CD4-positive, alpha-beta T cell treated with Interleukin-2 at 100 ng/mL for 4 hours (primary cell): ENCODE measurements around the gene TMEM158.

Source experiments
- DNase-seq: peaks from one replicate; pipeline ENCODE4 v3.0.0-alpha.2; 2020; ENCODE audit warnings: low spot score

TMEM158 gene

GRCh38 chr3:45199837-45200648 lies 26.0 kb downstream of the TMEM158 start:
- no peak for DNase-seq

GRCh38 chr3:45198264-45199260 lies 27.5 kb downstream of the TMEM158 start:
- DNase-seq, result no peak

GRCh38 chr3:45194791-45195190 lies 31.3 kb downstream of the TMEM158 start:
- no peak for DNase-seq

- no peak for DNase-seq
These were observed 34.1 kb downstream of the TMEM158 start for GRCh38 chr3:45191924-45192417.

GRCh38 chr3:45191424-45191823 lies 34.7 kb downstream of the TMEM158 start:
- no peak for DNase-seq

- DNase-seq, result no peak
These were observed 37.1 kb downstream of the TMEM158 start for GRCh38 chr3:45188719-45189659.

- no peak for DNase-seq
These were observed 38.4 kb downstream of the TMEM158 start for GRCh38 chr3:45187694-45188141.

GRCh38 chr3:45186871-45187270 lies 39.2 kb downstream of the TMEM158 start:
- no peak for DNase-seq

GRCh38 chr3:45185461-45185860 lies 40.6 kb downstream of the TMEM158 start:
- no peak for DNase-seq

GRCh38 chr3:45185052-45185451 lies 41.0 kb downstream of the TMEM158 start:
- DNase-seq, result no peak

- no peak for DNase-seq
These were observed 42.2 kb downstream of the TMEM158 start for GRCh38 chr3:45183872-45184262.

- no peak for DNase-seq
These were observed 42.9 kb downstream of the TMEM158 start for GRCh38 chr3:45182915-45183871.

- DNase-seq, result no peak
These were observed 44.6 kb downstream of the TMEM158 start for GRCh38 chr3:45181496-45181895.

GRCh38 chr3:45180899-45181298 lies 45.2 kb downstream of the TMEM158 start:
- no peak for DNase-seq

- DNase-seq, result no peak
These were observed 46.0 kb downstream of the TMEM158 start for GRCh38 chr3:45180051-45180450.

GRCh38 chr3:45179163-45179562 lies 46.9 kb downstream of the TMEM158 start:
- DNase-seq, result no peak

- no peak for DNase-seq
These were observed 47.7 kb downstream of the TMEM158 start for GRCh38 chr3:45178183-45179023.

- no peak for DNase-seq
These were observed 49.2 kb downstream of the TMEM158 start for GRCh38 chr3:45176912-45177311.
